ENCODE results near the gene CTIF.

CTIF gene

GRCh38 chr18:48672671-48673340 is 134.0 kb downstream of the CTIF start:
- FAIRE-seq (no peak), DNase-seq (ENCODE audit: insufficient read length, low spot score) (no peak)
- TF ChIP-seq, protein P1, sequence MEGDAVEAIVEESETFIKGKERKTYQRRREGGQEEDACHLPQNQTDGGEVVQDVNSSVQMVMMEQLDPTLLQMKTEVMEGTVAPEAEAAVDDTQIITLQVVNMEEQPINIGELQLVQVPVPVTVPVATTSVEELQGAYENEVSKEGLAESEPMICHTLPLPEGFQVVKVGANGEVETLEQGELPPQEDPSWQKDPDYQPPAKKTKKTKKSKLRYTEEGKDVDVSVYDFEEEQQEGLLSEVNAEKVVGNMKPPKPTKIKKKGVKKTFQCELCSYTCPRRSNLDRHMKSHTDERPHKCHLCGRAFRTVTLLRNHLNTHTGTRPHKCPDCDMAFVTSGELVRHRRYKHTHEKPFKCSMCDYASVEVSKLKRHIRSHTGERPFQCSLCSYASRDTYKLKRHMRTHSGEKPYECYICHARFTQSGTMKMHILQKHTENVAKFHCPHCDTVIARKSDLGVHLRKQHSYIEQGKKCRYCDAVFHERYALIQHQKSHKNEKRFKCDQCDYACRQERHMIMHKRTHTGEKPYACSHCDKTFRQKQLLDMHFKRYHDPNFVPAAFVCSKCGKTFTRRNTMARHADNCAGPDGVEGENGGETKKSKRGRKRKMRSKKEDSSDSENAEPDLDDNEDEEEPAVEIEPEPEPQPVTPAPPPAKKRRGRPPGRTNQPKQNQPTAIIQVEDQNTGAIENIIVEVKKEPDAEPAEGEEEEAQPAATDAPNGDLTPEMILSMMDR (IDR thresholded peaks at IDR 0.05; ENCODE audit: insufficient read depth, missing control alignments): no peak

GRCh38 chr18:48673456-48673852 is 134.6 kb downstream of the CTIF start:
- DNase-seq (ENCODE audit: insufficient read length, low spot score) (no peak), FAIRE-seq (no peak)
- TF ChIP-seq, protein P1 (IDR thresholded peaks at IDR 0.05; ENCODE audit: insufficient read depth, missing control alignments): no peak

DNA sequence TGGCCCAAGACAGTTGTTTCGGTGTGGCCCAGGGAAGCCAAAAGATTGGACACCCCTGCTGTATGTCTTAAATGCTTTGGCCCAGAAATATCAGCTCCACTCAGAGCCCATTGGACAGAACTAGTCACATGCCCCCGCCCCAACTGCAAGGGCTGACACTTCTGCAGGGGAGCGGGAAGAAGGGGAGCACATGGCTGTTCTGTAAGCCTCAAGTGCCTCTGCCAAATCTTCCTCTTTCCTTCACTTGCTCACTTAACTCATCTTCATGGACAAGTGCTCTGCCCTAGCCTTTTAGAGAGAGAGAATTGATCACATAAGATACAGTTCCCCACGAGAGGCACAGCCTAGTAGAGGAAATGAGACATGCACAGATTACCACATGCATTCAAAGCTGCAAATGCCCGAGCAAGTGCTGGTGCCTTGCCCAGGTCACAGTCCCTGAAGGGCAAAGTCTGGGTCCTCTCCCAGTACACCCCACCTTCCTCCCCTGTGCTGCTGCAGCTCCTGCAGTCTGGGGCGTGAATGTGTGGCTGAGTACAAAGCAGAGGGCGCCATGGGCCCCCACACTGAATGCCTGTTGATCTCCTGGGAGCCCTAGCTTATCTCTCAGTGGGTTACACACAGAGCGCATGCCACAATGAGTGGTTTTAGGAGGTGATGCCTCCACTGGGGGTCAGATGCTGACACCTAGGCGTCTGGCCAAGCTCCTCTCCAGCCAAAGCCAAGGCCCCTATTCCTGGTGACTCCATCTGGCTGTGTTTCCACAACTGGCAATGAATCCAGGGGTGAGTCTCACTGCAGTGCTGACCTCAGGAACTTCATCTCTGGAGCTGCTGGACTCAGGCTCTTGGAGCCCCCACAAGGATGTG is 135.3 kb downstream of the CTIF start:
- FAIRE-seq: no peak
- TF ChIP-seq, protein P1 (IDR thresholded peaks at IDR 0.05; ENCODE audit: insufficient read depth, missing control alignments): no peak
- DNase-seq (ENCODE audit: insufficient read length, low spot score): no peak

GRCh38 chr18:48674758-48675351 is 136.0 kb downstream of the CTIF start:
- TF ChIP-seq, protein P1 (IDR thresholded peaks at IDR 0.05; ENCODE audit: insufficient read depth, missing control alignments): no peak
- FAIRE-seq: no peak

DNA sequence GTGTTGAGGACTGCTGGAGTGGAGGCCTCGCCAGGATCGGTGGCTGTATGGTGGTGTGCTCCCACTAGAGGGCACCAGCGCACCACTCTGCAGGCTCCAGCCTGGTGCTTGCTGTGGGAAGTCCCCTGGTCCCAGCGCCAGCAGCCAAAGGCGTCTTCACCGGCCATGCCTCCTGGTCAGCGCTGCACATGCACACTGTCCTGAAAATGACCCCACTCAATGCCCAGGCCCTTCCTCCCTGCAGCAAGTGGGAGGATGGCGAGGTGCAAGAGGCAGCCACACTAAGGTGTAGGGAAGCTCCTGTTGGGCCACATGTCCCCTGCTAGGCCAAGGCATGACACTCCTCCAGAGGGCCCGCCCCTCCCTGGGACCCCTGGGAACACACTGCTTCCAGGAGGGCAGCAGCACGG is 136.5 kb downstream of the CTIF start:
- no peak for FAIRE-seq
- TF ChIP-seq, protein P1 (IDR thresholded peaks at IDR 0.05; ENCODE audit: insufficient read depth, missing control alignments): peak; percentile 82

More at GRCh38 chr18:48674758-48675351, 136.0 kb downstream of the CTIF start:
- no peak for DNase-seq (ENCODE audit: insufficient read length, low spot score)

DNA sequence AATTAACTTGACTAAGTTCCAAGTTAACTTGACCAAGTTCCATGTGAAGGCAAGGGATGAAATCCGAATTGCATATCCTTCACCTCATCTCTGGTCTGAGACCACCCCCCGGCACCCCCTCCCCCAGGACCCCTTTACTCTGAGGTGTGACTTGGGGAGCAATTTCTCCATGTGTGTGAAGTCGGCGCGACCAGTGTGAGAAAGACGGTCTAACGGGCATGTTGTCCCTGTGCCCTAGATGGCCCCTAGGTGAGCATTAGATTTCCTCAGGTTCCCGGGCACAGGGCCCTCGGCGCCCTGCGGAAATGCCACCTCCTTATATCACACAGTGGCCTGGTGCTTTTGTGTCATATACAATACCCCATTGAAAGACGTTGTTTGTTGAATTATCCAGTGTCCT is 137.1 kb downstream of the CTIF start:
- FAIRE-seq (peak; percentile 70), DNase-seq (ENCODE audit: insufficient read length, low spot score) (no peak)
- TF ChIP-seq, protein P1 (IDR thresholded peaks at IDR 0.05; ENCODE audit: insufficient read depth, missing control alignments): no peak

More for the DNA sequence above, 136.5 kb downstream of the CTIF start:
- peak; percentile 96 for DNase-seq (ENCODE audit: insufficient read length, low spot score)
